NCI-H1417 (cell line): ENCODE measurements around the gene SPRR1B.

Experiments used
- DNase-seq, 3 experiments: peaks; one replicate each; lab custom pipeline; 2025; lab: John Stamatoyannopoulos, UW

SPRR1B gene

DNA sequence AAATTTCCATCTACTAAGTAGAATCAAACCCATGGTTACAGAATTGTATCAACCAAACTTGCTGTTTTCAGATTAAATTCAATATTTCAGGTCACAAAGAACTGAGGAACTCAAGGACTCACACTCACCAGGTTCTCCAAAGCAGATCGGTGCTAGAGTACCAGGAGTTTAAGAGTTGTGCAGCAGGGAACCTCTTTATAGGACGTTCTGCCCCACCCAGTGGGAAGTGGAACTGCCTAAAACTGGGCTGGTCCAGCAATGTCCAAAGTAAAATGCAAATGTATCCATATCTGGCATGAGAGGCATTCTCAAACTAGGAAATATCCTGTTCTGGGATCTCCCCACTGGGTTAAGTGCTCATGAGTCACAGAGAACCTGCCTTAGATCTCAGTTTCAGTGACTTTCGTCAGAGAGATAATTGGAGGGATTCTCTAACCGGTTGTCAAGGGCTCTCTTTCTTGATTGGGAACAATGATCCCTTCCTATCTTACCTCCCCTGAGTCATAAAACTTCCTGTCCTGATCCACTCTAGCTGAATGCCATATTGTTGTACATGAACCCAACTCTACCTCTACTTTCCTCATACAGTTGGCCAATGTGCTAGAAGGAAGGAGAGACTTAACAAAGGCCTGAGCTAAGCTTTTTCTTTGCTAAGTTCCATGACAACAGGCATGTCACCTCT lies 10.1 kb downstream of the SPRR1B start, which contains the start of gene SPRR2D:
SPRR2D (minus strand) TSS at position 171 of the 682 bp plus-strand sequence. CDS start 774 bp downstream, outside the sequence.
- no peak for DNase-seq

GRCh38 chr1:153049211-153049610 lies 18.2 kb downstream of the SPRR1B start:
- no peak for DNase-seq

DNA sequence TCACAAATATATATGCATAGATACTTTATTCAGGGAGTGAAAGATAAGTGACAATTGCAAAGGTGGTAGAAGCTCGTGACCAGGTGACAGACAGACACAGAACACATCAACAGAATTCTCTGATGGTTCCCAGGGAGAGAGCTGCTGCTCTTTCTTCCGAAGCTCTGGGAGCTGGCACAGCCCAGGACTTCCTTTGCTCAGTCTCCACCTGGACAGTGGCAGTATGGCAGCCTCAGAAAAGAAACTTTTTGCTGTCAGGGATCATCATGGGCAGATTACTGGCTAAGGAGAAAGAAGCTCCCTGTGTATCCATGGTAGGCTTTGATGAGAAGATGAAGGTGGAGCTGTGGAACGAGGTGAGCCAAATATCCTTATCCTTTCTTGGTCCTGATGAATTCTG lies 25.1 kb downstream of the SPRR1B start:
- peak in 1 of 3 experiments; percentile 6 for DNase-seq

- DNase-seq = no peak
Measured at GRCh38 chr1:153057375-153057774, 26.4 kb downstream of the SPRR1B start, which contains the start of gene SPRR2A. Gene SPRR2A (minus strand): TSS chr1:153057512. CDS start chr1:153056735, 777 bp downstream.

DNA sequence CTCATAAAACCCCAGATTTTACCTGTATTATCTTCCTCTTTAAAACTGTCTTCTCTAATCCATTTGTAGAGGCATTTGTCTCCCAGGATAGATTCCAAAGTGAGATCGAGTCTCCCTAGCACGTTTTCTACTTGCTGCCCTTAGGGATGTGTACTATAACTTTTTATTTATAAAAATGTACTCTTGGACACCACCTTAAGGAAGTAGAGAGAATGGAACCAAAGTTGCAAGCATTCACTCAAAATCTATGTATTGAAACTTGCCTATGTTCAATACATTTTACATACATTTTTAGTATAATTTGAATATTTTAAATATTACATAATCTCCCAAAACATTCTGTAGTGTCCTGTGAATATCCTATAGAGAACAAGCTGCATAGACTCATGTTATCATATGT lies 27.2 kb downstream of the SPRR1B start:
- DNase-seq = no peak

GRCh38 chr1:153058826-153059784 lies 28.1 kb downstream of the SPRR1B start:
- no peak for DNase-seq

GRCh38 chr1:153070243-153070642 lies 39.2 kb downstream of the SPRR1B start:
- no peak for DNase-seq

DNA sequence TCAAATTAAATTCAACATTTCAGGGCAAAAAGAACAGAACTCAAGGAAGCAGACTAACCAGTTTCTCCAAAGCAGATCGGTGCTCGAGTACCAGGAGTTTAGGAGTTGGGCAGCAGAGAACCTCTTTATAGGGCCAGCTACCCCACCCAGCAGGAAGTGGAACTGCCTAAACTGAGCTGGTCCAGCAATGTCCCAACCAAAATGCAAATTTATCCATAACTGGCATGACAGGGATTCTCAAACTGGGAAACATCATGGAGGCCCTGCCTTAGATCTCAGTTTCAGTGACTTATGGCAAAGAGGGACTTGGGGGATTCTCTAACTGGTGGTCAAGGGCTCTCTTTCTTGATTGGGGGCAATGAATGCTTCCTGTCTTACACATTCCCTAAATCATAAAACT lies 40.5 kb downstream of the SPRR1B start, which contains the start of gene SPRR2B:
SPRR2B (minus strand) TSS at position 101 of the 400 bp plus-strand sequence. CDS start 772 bp downstream, outside the sequence.
- no peak for DNase-seq

GRCh38 chr1:153072806-153073726 lies 42.1 kb downstream of the SPRR1B start:
- DNase-seq = no peak

DNA sequence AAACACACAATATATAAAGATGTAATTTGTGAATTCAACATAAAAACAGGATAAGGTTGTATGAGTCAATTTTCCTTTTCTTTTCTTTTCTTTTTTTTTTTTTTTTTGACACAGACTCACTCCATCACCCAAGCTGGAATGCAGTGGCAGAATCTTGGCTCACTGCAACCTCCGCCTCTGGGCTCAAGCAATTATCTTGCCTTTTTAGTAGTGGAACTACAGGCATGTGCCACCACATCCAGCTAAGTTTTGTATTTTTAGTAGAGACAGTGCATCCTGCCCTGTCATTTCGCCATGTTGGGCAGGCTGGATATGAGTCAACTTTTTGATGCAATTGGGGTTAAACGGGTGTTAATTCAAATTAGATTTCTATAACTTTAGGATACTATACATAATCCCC lies 50.7 kb downstream of the SPRR1B start:
- DNase-seq = no peak
